Sigmoid colon (tissue), 7 donors: ENCODE results near the gene DOCK1. TPM values are rescaled to one million over a fixed set of nuclear protein-coding genes. Genes with fewer than 3 reads are reported as not detected.

Experiments used
- DNase-seq: peaks from one replicate; pipeline ENCODE4 v3.0.0-alpha.2; 2019
- H3K27ac ChIP-seq, 4 donors: fragments of 200-600 bp; sonication (generic); one replicate each; pipeline ENCODE4 v1.5.1; 2016 to 2019; ENCODE audit warnings: mild to moderate bottlenecking in 1 of 4
- H3K27me3 ChIP-seq, 3 donors: fragments of 200-600 bp; sonication (generic); one replicate each; pipeline ENCODE4 v1.5.1; 2019; ENCODE audit warnings: mild to moderate bottlenecking in 1 of 3
- H3K36me3 ChIP-seq, 4 donors: fragments of 200-600 bp; sonication (generic); one replicate each; pipeline ENCODE4 v1.5.1; 2016 to 2019
- H3K4me1 ChIP-seq, 4 donors: fragments of 200-600 bp; sonication (generic); one replicate each; pipeline ENCODE4 v1.5.1; 2017 to 2019
- H3K4me3 ChIP-seq, 4 donors: fragments of 200-600 bp; sonication (generic); one replicate each; pipeline ENCODE4 v1.5.1; 2017 to 2019; ENCODE audit warnings: mild to moderate bottlenecking in 2 of 4, moderate library complexity in 1 of 4
- H3K9me3 ChIP-seq, 4 donors: fragments of 200-600 bp in 3 of 4; sonication (generic) in 3 of 4; one replicate each; pipeline versions ENCODE4 v1.5.1 to v1.6.1; 2013 to 2019
- EP300 ChIP-seq, 4 donors: sonication (generic); formaldehyde crosslinking; IDR thresholded peaks; one replicate each; pipeline ENCODE4 v1.6.1; 2017; ENCODE audit warnings: antibody characterized with exemption in 4 of 4
- POLR2A ChIP-seq, 2 donors: fragments of 450-650 bp; IDR thresholded peaks; one replicate each; pipeline ENCODE4 v1.6.1; 2016; ENCODE audit warnings: antibody characterized with exemption in 2 of 2, mild to moderate bottlenecking in 2 of 2, moderate library complexity in 2 of 2
- POLR2AphosphoS5 ChIP-seq, 4 donors: sonication (generic); formaldehyde crosslinking; IDR thresholded peaks; one replicate each; pipeline ENCODE4 v1.6.1; 2017; ENCODE audit warnings: antibody characterized with exemption in 4 of 4
- WGBS, 2 donors: extraction: QIAGEN DNeasy Blood & Tissue Kit; methylation state at CpG; one replicate each; pipeline ENCODE4 v1.1.7; 2013; 5-methylcytosine and 5-hydroxymethylcytosine counted together
- intact Hi-C: fragments of 100-400 bp; cut with DNase I; formaldehyde crosslinking; loops from one replicate; pipeline ENCODE4 v1.15.1; 2023
- polyA plus RNA-seq, 3 donors: library from polyadenylated mRNA; stranded (reverse); fragments of 200-250 nt; gene quantifications; one replicate each; pipeline ENCODE4 v1.2.3, GENCODE V29; 2013
- total RNA-seq, 4 donors: library from RNA; depleted of rRNA; stranded (reverse); fragments of >200 nt; gene quantifications; one replicate each; pipeline ENCODE4 v1.1.0, GENCODE V29; 2016
- TF ChIP-seq, protein P1 (sequence below), 4 experiments: fragments of 450-650 bp in 3 of 4; fragments of 200-600 bp in 1 of 4; IDR thresholded peaks; one replicate each; pipeline ENCODE4 v1.5.1; 2016 to 2019; ENCODE audit warnings: antibody characterized with exemption in 4 of 4, mild to moderate bottlenecking in 3 of 4, moderate library complexity in 2 of 4
- donor health status: healthy with polysubstance abuse.
- donor health status: Bipolar disorder and iron deficiency.
- donor health status: healthy.

DOCK1 gene
- total and polyA plus RNA-seq, 7 donors, result 15.0 to 53.7 (median 40.2) TPM

DNA sequence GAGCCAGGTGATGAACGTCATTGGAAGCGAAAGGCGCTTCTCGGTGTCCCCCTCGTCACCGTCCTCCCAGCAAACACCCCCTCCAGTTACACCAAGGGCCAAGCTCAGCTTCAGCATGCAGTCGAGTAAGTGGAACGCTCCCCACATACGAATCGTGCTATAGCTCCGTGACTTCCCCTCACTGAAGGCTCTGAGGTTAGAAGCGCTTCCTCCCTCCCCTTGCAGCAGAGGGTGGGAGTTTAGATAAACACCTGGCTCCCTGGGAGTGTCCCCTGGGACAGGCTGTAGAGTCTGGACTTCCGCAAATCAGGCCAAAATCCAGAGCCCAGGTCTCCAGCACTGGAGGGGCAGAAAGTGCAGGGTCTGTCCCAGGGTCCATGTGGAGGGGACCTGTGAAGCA is 538.9 kb downstream of the DOCK1 start:
- WGBS, 2 donors, result 91 to 97% methylated on average over 13 of the region's 13 CpGs
- DNase-seq, result no peak
- Histone ChIP-seq H3K4me1 (no peaks in the 10 kb centered on the region), H3K27ac (no peak overlapping the region), H3K27me3 (no peaks in the 10 kb centered on the region), H3K4me3 (no peak overlapping the region), H3K36me3 (peaks cover 4 to 74% (median 24%) of the 10 kb centered on the region in 4 donors), H3K9me3 (no peaks in the 10 kb centered on the region)
- TF ChIP-seq EP300 (IDR thresholded peaks at IDR 0.05) (no peak), POLR2A (IDR thresholded peaks at IDR 0.05) (no peak), POLR2AphosphoS5 (IDR thresholded peaks at IDR 0.05) (no peak)
- TF ChIP-seq, protein P1, sequence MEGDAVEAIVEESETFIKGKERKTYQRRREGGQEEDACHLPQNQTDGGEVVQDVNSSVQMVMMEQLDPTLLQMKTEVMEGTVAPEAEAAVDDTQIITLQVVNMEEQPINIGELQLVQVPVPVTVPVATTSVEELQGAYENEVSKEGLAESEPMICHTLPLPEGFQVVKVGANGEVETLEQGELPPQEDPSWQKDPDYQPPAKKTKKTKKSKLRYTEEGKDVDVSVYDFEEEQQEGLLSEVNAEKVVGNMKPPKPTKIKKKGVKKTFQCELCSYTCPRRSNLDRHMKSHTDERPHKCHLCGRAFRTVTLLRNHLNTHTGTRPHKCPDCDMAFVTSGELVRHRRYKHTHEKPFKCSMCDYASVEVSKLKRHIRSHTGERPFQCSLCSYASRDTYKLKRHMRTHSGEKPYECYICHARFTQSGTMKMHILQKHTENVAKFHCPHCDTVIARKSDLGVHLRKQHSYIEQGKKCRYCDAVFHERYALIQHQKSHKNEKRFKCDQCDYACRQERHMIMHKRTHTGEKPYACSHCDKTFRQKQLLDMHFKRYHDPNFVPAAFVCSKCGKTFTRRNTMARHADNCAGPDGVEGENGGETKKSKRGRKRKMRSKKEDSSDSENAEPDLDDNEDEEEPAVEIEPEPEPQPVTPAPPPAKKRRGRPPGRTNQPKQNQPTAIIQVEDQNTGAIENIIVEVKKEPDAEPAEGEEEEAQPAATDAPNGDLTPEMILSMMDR (IDR thresholded peaks at IDR 0.05), result no peak
- intact Hi-C loops, result no loop called here

DNA sequence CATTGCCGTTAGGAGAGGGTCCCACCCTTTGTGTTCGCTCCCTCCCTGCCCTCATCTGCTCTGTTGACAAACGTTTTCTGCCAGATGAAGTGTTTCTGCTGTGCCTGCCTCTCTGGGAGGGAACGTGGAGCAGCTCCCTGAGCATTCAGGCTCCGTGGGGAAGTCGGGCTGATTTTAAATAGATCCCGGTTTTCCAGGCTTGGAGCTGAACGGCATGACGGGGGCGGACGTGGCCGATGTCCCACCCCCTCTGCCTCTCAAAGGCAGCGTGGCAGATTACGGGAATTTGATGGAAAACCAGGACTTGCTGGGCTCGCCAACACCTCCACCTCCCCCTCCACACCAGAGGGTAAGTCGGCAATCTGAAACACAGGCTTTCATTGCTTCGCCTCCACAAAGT is 542.0 kb downstream of the DOCK1 start:
- H3K36me3 ChIP-seq, result peaks cover 4 to 80% (median 22%) of the 10 kb centered on the region in 4 donors
- 93% methylated on average over 17 of the region's 17 CpGs for WGBS, 2 donors
- peak; percentile 19 for DNase-seq

DNA sequence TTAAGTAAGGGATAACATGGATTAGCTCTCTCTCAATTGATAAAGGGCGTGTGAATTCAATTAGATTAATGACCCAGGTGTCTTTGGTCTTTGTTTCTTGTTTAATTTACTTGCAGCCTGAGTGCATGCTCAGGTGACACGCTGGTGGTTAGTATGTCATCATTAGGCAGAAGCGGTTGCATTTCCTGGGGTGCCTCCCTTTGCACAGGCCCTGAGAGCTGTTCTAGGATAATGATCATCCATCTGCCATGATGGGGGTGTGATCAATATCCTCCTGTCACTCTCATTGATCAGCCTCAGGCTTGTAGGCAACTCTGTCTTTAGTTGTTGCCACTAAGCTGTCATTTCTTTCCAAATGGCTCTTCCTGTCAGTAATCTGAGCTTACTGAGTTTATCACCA is 544.3 kb downstream of the DOCK1 start:
- Histone ChIP-seq H3K36me3 (peaks cover 4 to 78% (median 16%) of the 10 kb centered on the region in 4 donors), H3K4me3 (no peak overlapping the region), H3K27ac (no peak overlapping the region), H3K9me3 (no peaks in the 10 kb centered on the region), H3K27me3 (no peaks in the 10 kb centered on the region), H3K4me1 (no peaks in the 10 kb centered on the region)
- DNase-seq, result no peak
- WGBS, 2 donors, result 64 to 91% methylated on average over 3 of the region's 3 CpGs
- TF ChIP-seq EP300 (IDR thresholded peaks at IDR 0.05), result no peak
- no peak for TF ChIP-seq POLR2AphosphoS5 (IDR thresholded peaks at IDR 0.05)
- TF ChIP-seq, protein P1 (IDR thresholded peaks at IDR 0.05), result no peak
- no peak for TF ChIP-seq POLR2A (IDR thresholded peaks at IDR 0.05)
- intact Hi-C loops, result no loop called here

More for the DNA sequence above, 542.0 kb downstream of the DOCK1 start:
- Histone ChIP-seq H3K4me3 (no peak overlapping the region), H3K27me3 (no peaks in the 10 kb centered on the region), H3K9me3 (no peaks in the 10 kb centered on the region), H3K27ac (no peak overlapping the region), H3K4me1 (no peaks in the 10 kb centered on the region)
- intact Hi-C loops, result no loop called here
- TF ChIP-seq, protein P1 (IDR thresholded peaks at IDR 0.05), result no peak
- TF ChIP-seq EP300 (IDR thresholded peaks at IDR 0.05) (no peak), POLR2A (IDR thresholded peaks at IDR 0.05) (no peak), POLR2AphosphoS5 (IDR thresholded peaks at IDR 0.05) (no peak)

DNA sequence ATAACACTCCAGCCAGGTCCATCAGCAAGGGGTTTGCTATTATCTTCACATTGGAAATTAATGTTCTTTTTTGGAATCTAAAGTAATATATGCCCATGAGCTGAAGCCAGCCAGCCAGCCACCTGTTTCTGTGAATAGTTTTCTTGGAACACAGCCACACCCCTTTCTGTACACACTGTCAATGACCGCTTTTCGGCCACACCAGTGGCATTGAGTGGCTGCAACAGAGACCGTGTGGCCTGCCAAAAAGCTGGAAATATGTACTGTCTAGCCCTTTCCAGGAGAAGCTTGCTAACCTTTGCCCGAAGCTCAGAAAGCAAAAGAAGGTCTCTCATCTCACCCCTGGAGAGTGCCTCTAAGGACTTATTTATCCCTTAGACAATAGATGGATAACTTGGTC is 545.4 kb downstream of the DOCK1 start:
- Histone ChIP-seq H3K27ac (no peak overlapping the region), H3K36me3 (peaks cover 4 to 66% (median 9%) of the 10 kb centered on the region in 4 donors), H3K9me3 (no peaks in the 10 kb centered on the region), H3K27me3 (no peaks in the 10 kb centered on the region), H3K4me1 (no peaks in the 10 kb centered on the region), H3K4me3 (no peak overlapping the region)
- DNase-seq, result no peak
- 41 to 73% methylated on average over 4 of the region's 4 CpGs for WGBS, 2 donors
- intact Hi-C loops, result no loop called here
- TF ChIP-seq POLR2AphosphoS5 (IDR thresholded peaks at IDR 0.05) (no peak), POLR2A (IDR thresholded peaks at IDR 0.05) (no peak), EP300 (IDR thresholded peaks at IDR 0.05) (no peak)
- TF ChIP-seq, protein P1 (IDR thresholded peaks at IDR 0.05), result no peak

DNA sequence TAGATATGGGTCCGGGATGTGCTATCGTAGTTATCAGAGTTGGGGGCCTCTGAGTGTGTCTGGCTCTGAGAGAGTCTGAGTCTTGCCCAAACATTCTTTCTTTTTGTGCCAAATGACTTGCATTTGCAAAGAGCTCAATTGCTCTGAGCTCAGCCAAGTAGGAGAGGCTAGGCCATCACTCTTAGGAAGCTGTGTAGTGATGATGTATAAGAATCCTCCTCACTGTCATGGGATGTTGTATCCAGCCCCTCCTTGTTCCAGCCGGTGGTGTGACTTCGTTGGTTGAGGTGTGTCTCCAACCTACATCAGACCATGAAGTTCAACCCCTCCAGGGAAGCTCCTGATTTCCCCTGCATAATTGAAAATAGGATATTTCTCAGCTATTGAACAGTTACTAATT is 546.4 kb downstream of the DOCK1 start:
- 89 to 95% methylated on average over 4 of the region's 4 CpGs for WGBS, 2 donors

More for the DNA sequence above, 546.4 kb downstream of the DOCK1 start:
- H3K4me1 ChIP-seq, result no peaks in the 10 kb centered on the region
- no peaks in the 10 kb centered on the region for H3K27me3 ChIP-seq
- no peak overlapping the region for H3K27ac ChIP-seq
- H3K4me3 ChIP-seq, result no peak overlapping the region
- TF ChIP-seq POLR2A (IDR thresholded peaks at IDR 0.05) (no peak), EP300 (IDR thresholded peaks at IDR 0.05) (no peak), POLR2AphosphoS5 (IDR thresholded peaks at IDR 0.05) (no peak)
- TF ChIP-seq, protein P1 (IDR thresholded peaks at IDR 0.05), result no peak
- peaks cover 4 to 63% (median 9%) of the 10 kb centered on the region in 4 donors for H3K36me3 ChIP-seq
- DNase-seq, result no peak
- intact Hi-C loops, result no loop called here
- H3K9me3 ChIP-seq, result no peaks in the 10 kb centered on the region
